ENCODE measurements around the gene PRG2.

The PRG2 gene

GRCh38 chr11:57390535-57390934 is at the start of gene PRG2:
PRG2 (minus strand) TSS chr11:57390650; CDS start chr11:57389944, 706 bp downstream.
- DNase-seq (ENCODE audit: low spot score), result no peak

GRCh38 chr11:57439786-57440185 is 49.3 kb upstream of the PRG2 start:
- DNase-seq (ENCODE audit: low spot score), result no peak

GRCh38 chr11:57438345-57439285 is 48.2 kb upstream of the PRG2 start:
- DNase-seq (ENCODE audit: low spot score), result no peak

GRCh38 chr11:57436031-57436430 is 45.6 kb upstream of the PRG2 start:
- DNase-seq (ENCODE audit: low spot score), result no peak

GRCh38 chr11:57434640-57435546 is 44.4 kb upstream of the PRG2 start:
- DNase-seq (ENCODE audit: low spot score), result no peak

GRCh38 chr11:57432714-57433163 is 42.3 kb upstream of the PRG2 start:
- peak; percentile 24 for DNase-seq (ENCODE audit: low spot score)

GRCh38 chr11:57432149-57432561 is 41.7 kb upstream of the PRG2 start:
- no peak for DNase-seq (ENCODE audit: low spot score)

- DNase-seq (ENCODE audit: low spot score), result no peak
Measured at GRCh38 chr11:57430952-57431351, 40.5 kb upstream of the PRG2 start.

GRCh38 chr11:57429946-57430345 is 39.5 kb upstream of the PRG2 start:
- DNase-seq (ENCODE audit: low spot score), result no peak

- no peak for DNase-seq (ENCODE audit: low spot score)
Measured at GRCh38 chr11:57428643-57429042, 38.2 kb upstream of the PRG2 start.

- no peak for DNase-seq (ENCODE audit: low spot score)
Measured at GRCh38 chr11:57427727-57428082, 37.3 kb upstream of the PRG2 start.

- peak; percentile 87 for DNase-seq (ENCODE audit: low spot score)
Measured at GRCh38 chr11:57426929-57427726, 36.7 kb upstream of the PRG2 start, which contains the start of gene SLC43A3. SLC43A3 (minus strand) TSS chr11:57427121; CDS start chr11:57426172, 949 bp downstream.

- DNase-seq (ENCODE audit: low spot score), result peak; percentile 31
Measured at GRCh38 chr11:57426439-57426928, 36.0 kb upstream of the PRG2 start.

GRCh38 chr11:57425565-57426438 is 35.4 kb upstream of the PRG2 start:
- peak; percentile 26 for DNase-seq (ENCODE audit: low spot score)

GRCh38 chr11:57424792-57425564 is 34.5 kb upstream of the PRG2 start:
- peak; percentile 97 for DNase-seq (ENCODE audit: low spot score)

GRCh38 chr11:57424137-57424791 is 33.8 kb upstream of the PRG2 start:
- no peak for DNase-seq (ENCODE audit: low spot score)

GRCh38 chr11:57422669-57423068 is 32.2 kb upstream of the PRG2 start:
- DNase-seq (ENCODE audit: low spot score), result no peak

- no peak for DNase-seq (ENCODE audit: low spot score)
Measured at GRCh38 chr11:57421805-57422204, 31.4 kb upstream of the PRG2 start.

- DNase-seq (ENCODE audit: low spot score), result no peak
Measured at GRCh38 chr11:57421066-57421465, 30.6 kb upstream of the PRG2 start.
